HTERT RPE-1 (cell line): ENCODE results near the gene FHAD1.
"Not testable (repeated sequence)": the region's sequence is repeated elsewhere in the genome, so short reads cannot be mapped to it uniquely, and the experiment has no call there.

Experiments
- in situ Hi-C: fragments of 300-500 bp; cut with MboI; formaldehyde crosslinking; loops from 4 replicates; pipeline ENCODE4 v1.14.3; 2020; ENCODE audit warnings: low sequenced_read_pairs

FHAD1 gene

DNA sequence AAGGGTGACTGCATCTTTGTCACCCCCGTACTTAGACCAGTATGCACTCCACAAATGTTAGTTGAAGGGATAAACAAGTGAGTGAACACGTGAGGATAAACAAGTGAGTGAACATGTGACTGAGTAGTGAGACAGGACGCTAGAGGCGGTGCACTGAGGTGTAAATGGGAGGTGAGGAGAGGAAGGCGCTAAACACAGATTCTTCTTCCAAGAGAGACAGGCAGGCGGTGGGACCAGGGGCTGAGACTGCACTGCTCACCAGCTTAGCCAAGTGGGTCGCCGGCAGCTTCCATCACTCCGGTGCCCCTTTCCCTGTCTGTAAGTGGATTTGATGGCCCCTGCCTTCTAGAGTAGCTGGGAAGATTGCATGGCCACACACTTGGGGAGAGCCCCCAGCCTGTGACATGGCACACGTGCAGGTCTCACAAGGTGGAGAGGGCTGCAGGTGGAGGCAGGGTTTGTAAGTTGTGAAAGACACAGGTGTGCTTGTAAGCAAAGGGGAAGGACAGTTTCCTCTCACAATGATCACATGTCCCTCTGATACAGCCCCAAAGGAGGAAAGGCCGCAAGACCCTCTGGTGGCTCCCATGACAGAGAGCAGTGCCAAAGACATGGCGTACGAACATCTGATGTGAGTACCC is 115.2 kb downstream of the FHAD1 start:
- in situ Hi-C loops, result no loop called here

DNA sequence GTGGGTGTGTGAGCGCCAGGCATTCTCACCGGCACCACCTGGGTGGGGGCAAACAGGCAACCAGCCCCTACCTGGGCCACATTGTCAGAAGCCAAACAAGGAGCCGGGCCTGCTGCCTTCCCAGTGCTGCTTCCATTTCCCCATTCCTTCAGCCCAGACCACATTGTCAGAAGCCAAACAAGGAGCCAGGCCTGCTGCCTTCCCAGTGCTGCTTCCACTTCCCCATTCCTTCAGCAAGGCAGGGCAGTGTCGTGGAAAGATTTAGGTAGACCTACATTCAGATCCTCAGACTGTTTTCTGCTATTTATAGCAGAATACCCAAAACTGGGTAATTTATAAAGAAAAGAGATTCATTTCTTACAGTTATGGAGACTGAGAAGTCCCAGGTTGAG is 115.7 kb downstream of the FHAD1 start:
- in situ Hi-C loops, result no loop called here

DNA sequence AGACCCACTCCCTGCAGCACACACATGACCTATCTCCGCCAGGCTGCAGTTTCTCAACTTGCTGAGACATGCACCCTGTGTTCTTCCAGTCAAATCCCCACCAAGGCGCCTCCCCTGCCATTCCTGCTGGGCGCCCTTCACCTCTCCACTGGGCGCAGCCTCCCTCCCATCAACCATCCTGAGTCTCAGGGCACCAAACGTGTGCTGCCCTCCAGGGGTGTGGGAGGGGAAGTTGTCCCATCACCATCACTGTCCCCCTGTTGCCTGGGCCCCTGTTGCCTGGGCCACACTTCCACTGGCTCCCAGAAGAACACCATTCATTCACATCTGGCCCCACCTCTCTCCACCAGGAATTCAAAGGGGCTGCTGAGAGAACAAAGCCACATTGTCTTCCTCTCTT is 117.7 kb downstream of the FHAD1 start:
- in situ Hi-C loops, result no loop called here

DNA sequence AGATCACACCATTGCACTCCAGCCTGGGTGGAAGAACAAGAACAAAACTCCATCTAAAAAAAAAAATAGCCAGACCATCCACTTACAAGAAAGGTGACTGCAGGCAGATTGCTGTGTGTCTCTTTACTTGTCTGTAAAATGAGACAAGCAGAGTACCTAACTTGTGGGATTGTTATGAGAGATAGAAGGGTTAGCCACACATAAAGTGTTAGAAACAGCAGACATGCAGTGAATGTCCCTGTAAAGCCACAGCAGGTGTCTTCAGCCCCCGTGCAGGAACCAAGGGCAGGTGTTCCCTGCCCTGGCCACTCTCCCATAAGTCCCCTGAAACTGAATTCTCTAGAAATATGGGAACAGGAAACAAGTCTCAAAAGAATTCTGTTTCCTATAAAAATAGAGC is 121.9 kb downstream of the FHAD1 start:
- in situ Hi-C loops, result no loop called here

DNA sequence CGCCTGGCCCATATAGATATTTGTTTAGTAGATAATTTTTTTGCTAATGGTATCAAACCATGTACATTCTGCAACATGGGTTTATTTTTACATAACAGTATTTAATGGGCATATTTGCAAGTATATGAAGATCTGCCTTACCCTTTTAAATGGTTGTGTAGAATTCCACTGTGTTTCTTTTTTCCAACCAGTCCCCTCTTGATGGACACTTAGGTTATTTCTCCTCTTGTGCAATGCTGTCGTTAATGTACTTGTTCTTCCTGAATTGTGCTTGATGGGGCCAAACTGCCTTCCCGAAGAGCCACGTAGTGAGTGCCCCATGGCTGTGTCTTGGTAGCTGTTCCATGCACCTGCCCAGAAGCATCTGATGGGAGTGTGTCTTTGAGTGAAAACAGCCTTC is 123.2 kb downstream of the FHAD1 start:
- in situ Hi-C loops, result no loop called here

DNA sequence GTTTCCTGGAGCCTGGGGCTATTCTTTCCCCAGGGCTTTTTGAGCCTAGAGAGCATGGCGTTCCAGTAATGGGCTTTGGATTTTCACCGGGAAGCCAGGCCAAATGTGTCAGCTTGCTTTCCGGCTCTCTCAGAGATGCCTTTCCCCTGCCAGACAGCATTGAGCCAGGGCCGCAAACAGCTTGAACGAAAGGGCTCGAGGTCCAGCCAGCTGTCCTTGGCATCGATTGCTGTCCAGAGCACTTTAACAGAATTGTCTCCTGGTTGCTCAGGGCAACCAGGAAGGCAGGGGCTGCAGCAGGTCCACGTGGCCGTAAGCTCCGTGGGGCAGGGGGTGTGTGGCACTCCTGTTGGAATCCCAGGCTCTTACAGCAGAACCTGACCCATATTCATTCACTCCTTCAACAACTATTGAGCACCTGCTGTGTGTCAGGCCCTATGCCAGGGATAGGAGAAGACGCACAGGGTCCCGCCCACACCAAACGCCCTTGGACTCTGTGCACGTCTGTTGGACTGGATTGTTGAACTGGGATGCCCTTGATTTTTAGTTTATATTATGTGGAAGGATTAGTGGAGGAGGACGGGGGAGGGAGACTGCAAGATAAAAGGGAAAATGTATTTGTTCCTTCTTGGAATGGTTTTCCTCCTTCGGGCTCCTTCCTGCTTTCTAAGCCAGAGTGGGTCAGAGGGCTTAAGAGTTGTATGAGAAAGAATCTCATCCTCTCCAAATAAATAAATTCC is 123.9 kb downstream of the FHAD1 start:
- in situ Hi-C loops, result no loop called here

DNA sequence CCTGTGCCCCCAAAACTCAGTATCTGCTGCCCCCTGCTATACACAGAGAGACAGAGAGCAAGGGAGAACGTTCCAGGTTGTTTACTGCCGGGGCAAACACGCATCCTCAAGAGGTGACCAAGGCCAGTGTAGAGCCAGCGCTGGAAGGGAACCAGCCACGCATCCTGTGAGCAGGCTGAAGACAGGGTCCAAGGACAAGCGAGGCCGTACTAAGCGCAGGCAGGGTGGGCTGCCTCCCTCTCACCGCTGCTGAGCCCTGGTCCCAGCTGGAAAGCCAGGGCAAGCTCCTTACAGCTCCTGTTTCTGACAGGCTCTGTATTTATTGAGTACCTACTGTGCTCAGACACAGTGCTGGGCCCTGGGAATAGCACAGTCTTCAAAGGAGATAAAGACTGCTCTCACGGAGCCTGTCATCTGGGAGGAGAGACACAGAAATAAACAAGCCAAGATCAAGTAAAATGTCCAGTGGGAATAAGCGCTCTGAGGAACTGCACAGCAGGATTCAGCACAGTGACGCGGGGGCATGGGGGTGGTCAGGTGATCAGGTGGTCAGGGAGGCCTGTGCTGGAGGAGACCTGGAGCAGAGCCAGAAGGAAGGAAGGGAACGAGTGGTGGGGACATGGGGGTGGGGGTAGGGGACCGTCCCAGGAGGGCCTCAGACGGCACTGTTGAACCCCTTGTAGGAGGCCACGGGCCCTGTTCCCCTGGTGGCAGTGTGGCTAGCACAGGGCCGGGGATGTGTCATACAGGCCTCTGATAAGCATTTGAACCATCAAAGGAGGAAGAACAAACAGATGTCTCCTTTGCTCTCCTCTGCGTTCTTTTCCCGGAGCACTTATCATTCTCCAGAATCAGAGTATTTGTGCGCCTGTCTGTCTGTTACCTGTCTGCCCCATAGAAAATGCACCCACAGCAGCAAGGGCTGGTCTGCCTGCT is 124.9 kb downstream of the FHAD1 start:
- in situ Hi-C loops, result no loop called here

DNA sequence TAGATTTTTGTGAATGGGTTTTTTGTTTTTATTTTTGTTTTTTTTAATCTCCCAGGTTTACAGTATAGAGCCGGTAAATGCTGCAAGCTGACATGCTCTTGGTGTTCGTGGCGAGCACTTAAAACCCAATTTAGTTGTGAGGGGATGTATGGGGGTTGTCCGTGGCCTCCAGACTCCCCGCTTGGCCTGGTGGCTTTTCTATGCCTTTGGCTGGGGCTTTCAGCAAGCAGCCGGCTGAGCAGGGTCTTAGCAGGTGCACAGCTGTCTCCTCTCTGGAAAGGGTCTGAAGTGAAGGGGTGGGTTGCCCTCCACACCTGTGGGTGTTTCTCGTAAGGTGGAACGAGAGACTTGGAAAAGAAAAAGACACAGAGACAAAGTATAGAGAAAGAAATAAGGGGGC is 131.7 kb downstream of the FHAD1 start:
- in situ Hi-C loops, result no loop called here

DNA sequence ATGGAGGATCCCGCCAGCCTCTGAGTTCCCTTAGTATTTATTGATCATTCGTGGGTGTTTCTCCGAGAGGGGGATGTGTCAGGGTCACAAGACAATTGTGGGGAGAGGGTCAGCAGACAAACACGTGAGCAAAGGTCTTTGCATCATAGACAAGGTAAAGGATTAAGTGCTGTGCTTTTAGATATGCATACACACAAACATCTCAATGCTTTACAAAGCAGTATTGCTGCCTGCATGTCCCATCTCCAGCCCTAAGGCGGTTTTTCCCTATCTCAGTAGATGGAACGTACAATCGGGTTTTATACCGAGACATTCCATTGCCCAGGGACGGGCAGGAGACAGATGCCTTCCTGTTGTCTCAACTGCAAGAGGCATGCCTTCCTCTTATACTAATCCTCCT is 132.1 kb downstream of the FHAD1 start:
- in situ Hi-C loops, result not testable (repeated sequence)

DNA sequence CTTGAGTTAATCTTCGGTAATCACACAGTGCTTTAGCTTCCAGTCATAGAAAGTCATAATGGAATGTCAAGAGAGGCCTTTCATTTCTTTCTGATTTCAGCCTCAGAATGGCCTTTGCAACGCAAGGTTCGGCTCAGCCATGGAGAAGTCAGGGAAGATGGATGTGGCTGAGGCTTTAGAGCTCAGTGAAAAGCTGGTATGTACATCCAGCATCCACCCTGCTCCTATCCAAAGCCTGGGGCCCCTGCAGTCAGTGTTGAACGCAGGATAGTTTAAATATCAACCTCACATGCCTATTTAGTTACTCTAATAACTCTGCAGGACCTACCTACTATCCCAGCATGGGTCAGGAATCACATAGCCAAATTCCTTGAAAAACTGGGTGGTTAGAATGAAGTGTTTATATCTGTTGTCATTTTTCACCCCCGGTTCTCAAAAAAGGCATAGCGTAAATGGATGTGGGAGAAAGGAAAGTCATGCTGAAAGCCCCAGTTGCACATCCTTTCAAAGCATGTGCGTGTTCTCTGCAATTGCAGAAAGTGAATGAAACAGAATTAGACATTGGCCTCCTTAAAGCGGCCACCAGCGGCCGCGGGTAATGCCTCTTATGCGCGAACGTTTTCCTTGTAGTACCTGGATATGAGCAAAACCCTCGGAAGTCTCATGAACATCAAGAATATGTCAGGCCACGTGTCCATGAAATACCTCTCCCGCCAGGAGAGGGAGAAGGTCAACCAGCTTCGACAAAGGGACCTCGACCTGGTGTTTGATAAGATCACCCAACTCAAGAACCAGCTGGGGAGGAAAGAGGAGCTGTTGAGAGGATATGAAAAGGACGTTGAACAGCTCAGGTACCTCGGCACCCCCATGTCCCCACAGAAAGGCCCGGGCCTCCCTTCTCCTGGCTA is 133.8 kb downstream of the FHAD1 start:
- in situ Hi-C loops, result no loop called here

DNA sequence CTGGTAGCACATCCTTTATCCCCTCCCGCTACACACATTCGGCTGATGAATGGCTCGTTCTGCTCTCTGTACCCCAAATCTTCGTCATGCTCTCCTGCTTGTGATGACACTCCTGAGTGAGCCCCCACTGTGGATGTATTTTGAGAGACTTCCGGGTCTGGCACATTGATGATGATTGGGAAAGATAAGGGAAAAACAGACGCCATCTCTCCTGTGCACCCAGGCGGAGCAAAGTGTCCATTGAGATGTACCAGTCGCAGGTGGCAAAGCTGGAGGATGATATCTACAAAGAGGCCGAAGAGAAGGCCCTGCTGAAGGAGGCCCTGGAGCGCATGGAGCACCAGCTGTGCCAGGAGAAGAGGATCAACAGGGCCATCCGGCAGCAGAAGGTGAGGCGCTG is 134.8 kb downstream of the FHAD1 start:
- in situ Hi-C loops, result no loop called here

DNA sequence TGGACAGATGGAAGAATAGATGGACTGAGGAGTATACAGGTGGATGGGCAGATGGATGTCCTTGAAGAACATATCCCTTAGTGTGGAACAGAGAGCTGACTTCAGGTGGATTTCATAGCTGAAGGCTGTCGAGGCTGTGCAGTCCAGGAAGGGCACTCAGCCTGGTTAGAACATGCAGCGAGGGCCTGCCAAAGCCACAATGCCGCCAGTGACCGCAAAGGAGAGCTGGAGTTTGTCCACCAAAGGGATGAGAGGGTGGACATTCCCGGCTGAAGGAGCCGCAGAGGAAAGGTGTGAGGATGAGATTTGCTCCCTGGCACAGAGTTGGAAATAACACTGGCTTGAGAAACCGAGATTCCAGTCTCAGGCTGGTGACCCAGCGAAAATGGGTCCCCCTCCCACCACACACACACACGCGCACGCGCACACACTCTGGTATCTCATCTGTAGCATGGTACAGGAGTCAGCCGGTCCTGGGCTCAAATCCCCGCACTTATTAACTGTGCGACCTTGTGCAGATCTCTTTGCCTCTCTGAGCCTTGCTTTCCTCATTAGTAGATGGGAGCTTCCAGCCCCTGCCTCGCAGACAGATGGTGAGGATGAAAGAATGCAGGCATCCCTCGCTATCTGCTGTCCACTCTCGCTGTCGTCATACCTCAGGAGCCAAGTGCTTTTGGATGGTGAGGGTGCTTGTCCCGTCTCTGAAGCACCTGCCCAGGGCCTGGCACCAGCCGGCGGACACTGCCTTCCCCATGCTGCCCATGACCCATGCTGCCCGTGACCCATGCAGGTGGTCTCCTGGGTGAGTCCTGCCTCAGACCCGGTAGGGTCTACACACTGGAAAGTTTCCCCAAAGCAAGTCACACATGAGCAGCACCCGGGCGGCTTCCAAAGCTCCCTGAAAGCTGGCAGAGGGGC is 135.8 kb downstream of the FHAD1 start:
- in situ Hi-C loops, result no loop called here

DNA sequence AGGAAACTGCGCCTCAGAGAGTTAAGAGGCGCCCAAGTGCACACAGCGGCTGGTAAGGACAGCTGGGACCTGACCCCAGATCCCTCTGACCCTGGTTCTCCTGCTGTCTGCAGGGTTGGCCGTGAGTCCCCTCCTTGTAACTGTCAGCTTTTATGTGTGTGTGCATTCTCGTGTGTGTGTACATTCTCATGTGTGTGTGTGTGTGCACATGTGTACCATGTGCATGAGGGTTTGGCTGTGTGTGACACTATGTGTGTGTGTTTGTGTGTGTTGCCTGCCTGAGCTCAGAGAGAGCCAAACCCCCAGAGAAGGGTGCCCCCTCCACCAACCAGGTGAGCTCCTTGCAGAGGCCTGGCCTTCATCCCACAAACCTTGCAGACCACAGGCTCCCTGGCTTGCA is 136.8 kb downstream of the FHAD1 start:
- in situ Hi-C loops, result no loop called here

DNA sequence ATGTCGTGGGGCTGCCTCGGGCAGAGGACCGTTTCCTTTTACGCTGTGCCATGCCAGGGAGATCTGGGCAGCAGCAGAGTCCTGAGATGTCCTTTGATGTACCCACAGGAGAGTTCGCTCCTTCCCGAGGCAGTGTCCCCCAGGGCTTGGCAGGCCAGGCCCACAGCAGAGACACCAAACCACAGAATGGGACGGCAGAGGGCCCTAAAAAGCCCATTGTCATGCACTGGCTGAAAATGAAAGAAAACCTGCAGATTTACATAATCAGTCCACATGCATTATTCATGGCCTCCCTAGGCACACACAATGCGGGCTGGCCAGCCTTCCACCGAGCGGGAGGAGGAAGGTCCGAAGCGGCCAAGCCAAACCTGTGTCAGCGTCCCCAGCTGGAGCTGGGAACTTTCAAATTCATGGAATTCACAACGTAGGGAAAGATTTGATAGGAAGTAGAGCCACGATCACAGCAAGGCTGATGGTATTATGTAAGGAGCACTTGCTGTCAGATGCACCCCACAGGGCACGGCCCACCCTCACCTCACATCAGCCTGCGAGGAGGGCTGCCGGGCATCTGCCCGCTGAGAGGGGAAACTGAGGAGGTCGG is 137.4 kb downstream of the FHAD1 start:
- in situ Hi-C loops, result no loop called here

DNA sequence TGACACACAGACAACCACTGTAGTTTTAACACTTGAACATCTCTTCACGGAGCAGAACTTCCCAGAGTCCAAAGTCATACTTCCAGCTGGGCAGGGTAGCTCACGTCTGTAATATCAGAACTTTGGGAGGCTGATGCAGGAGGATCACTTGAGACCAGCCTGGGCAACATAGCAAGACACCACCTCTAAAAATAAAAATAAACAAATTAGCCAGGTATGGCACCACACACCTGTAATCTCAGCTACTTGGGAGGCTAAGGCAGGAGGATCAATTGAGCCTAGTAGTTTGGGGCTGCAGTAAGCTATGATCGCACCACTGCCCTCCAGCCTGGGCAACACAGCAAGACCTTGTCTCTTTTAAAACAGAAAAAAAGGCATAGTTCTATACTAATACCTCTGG is 138.4 kb downstream of the FHAD1 start:
- in situ Hi-C loops, result no loop called here

DNA sequence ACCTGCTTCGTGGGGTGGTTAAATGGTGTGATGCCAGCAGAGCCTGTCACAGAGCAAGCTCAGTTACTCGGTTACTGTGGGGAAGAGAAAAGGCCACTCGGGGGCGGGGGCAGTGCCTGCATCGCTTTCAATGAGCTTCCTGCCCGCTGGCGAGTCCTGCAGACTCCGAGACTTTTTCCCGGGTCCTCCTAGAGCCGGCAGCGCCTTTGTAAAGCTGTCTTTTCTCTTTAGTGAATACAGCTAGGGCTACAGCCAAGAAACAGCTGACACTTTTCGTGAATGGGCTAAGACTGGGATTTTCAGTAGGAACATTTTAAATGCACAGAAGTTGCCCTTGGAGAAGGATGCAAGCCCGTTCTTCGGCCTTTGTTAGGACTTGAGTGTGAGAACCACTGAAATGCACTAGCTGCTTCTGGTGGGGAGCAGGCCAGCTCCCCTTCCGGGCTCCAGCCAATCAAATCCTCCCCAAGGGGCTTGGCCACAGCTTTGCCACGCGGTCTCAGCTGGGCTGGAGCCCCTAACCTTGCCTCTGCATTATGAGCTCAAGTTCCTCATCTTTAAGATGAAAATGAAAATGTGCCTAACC is 139.2 kb downstream of the FHAD1 start:
- in situ Hi-C loops, result no loop called here

DNA sequence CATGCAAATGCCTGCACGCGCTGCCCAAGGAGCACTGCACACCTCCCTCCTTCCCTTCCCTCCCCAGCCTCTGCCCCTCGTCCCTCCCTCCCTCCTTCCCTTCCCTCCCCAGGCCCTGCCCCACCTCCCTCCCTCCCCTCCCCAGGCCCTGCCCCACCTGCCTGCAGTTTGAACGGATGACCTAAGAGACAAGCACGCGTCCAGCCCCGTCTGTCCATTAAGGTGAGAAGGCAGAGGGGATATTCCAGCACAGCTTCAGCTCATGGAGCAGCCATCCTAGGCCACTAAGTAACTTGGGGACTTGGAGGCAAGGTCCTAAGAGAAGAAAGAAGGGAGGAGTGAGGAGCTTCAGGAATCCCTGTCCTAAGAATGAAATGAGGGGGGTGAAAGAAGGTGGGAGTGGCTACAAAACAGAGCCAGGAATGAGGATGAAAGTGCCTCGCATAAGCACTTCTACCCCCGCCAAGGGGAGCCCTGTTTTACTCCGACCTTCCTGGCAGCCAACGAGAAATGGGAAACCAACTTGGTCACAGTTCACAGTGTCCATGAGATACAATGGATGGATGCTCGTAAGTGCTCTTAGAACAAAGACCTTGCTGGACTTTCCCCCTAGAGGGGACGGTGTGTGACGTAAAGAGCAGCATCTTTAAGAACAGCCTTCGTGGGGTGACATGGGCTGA is 141.3 kb downstream of the FHAD1 start:
- in situ Hi-C loops, result no loop called here

DNA sequence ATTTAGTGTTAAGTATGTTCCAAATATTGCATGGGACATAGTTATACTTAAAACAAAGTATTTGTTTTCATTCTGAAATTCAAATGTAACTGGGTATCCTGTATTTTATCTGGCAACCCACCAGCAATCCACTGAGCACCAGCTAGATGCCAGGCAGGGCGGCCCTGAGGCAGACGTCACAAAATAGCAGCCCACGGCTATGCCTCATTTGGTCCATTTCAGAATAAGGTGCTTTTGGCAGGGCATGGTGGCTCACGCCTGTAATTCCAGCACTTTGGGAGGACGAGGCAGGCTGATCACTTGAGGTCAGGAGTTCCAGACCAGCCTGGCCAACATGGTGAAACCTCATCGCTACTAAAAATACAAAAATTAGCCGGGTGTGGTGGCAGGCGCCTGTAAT is 142.8 kb downstream of the FHAD1 start:
- in situ Hi-C loops, result not testable (repeated sequence)
